HG02981 (cell line): ENCODE measurements around the gene ARAP2.

ENCODE experiments used
- ATAC-seq: cut with Tn5 transposase; IDR thresholded peaks from one replicate; pipeline ENCODE4 v1.9.1; 2021; ENCODE audit warnings: mild to moderate bottlenecking, moderate library complexity; ENCODE audit not compliant: unreplicated experiment

The ARAP2 gene

GRCh38 chr4:36054694-36055422 lies 189.5 kb downstream of the ARAP2 start:
- ATAC-seq, result no peak

GRCh38 chr4:36053930-36054329 lies 190.4 kb downstream of the ARAP2 start:
- ATAC-seq, result no peak

GRCh38 chr4:36051634-36052033 lies 192.7 kb downstream of the ARAP2 start:
- ATAC-seq, result no peak

GRCh38 chr4:36046026-36046425 lies 198.3 kb downstream of the ARAP2 start:
- no peak for ATAC-seq

GRCh38 chr4:36043901-36044300 lies 200.4 kb downstream of the ARAP2 start:
- ATAC-seq, result no peak

GRCh38 chr4:36043241-36043640 lies 201.1 kb downstream of the ARAP2 start:
- no peak for ATAC-seq

- ATAC-seq, result no peak
Measured at GRCh38 chr4:36042122-36042970, 202.0 kb downstream of the ARAP2 start.

- ATAC-seq, result peak; percentile 85
Measured at GRCh38 chr4:36041340-36041739, 203.0 kb downstream of the ARAP2 start.

- ATAC-seq, result no peak
Measured at GRCh38 chr4:36039026-36039425, 205.3 kb downstream of the ARAP2 start.

GRCh38 chr4:36038491-36038890 lies 205.8 kb downstream of the ARAP2 start:
- ATAC-seq, result no peak

- no peak for ATAC-seq
Measured at GRCh38 chr4:36037127-36037526, 207.2 kb downstream of the ARAP2 start.

GRCh38 chr4:36029951-36030350 lies 214.4 kb downstream of the ARAP2 start:
- ATAC-seq, result no peak

- ATAC-seq, result no peak
Measured at GRCh38 chr4:36027203-36027602, 217.1 kb downstream of the ARAP2 start.

- ATAC-seq, result no peak
Measured at GRCh38 chr4:36026348-36026880, 217.9 kb downstream of the ARAP2 start.

- ATAC-seq, result no peak
Measured at GRCh38 chr4:36024901-36025660, 219.2 kb downstream of the ARAP2 start.

GRCh38 chr4:36020351-36020750 lies 224.0 kb downstream of the ARAP2 start:
- no peak for ATAC-seq
